Thymus (tissue), 14 donors: ENCODE results near the gene TECRL. TPM values are rescaled to one million over a fixed set of nuclear protein-coding genes. Genes with fewer than 3 reads are reported as not detected.

Experiments used
- DNase-seq, 9 donors: peaks; one replicate each; pipeline ENCODE4 v3.0.0-alpha.2; 2013; ENCODE audit warnings: low spot score in 9 of 9, low read depth in 6 of 9, missing footprints in 1 of 9
- H3K27ac ChIP-seq, 2 donors: one replicate each; pipeline ENCODE4 v1.5.1; 2013; ENCODE audit warnings: control low read depth in 1 of 2, low read depth in 1 of 2, low read length in 1 of 2, mild to moderate bottlenecking in 1 of 2, moderate library complexity in 1 of 2
- H3K27me3 ChIP-seq, 2 donors: one replicate each; pipeline ENCODE4 v1.5.1; 2013; ENCODE audit warnings: low read length in 1 of 2; ENCODE audit not compliant: control insufficient read depth in 2 of 2, insufficient read depth in 1 of 2
- H3K36me3 ChIP-seq, 2 donors: one replicate each; pipeline ENCODE4 v1.5.1; 2013; ENCODE audit warnings: low read length in 1 of 2, mild to moderate bottlenecking in 1 of 2, moderate library complexity in 1 of 2; ENCODE audit not compliant: control insufficient read depth in 2 of 2, insufficient read depth in 2 of 2
- H3K4me1 ChIP-seq, 2 donors: one replicate each; pipeline ENCODE4 v1.5.1; 2013; ENCODE audit warnings: low read length in 2 of 2; ENCODE audit not compliant: control insufficient read depth in 2 of 2, insufficient read depth in 2 of 2
- H3K4me3 ChIP-seq, 2 donors: one replicate each; pipeline ENCODE4 v1.5.1; 2013; ENCODE audit warnings: low read length in 2 of 2, control low read depth in 1 of 2, mild to moderate bottlenecking in 1 of 2
- H3K9me3 ChIP-seq, 2 donors: one replicate each; pipeline ENCODE4 v1.5.1; 2013; ENCODE audit warnings: low read length in 1 of 2, mild to moderate bottlenecking in 1 of 2; ENCODE audit not compliant: control insufficient read depth in 2 of 2, insufficient read depth in 1 of 2
- WGBS: extraction: QIAGEN DNeasy Blood & Tissue Kit; methylation state at CpG from one replicate; pipeline ENCODE4 v1.1.7; 2013; 5-methylcytosine and 5-hydroxymethylcytosine counted together
- long read RNA-seq, 10 donors: transcript quantifications; one replicate each; lab custom pipeline, GENCODE V29; 2026
- polyA plus RNA-seq: library from polyadenylated mRNA; stranded (reverse); fragments of 200-250 nt; gene quantifications from one replicate; pipeline ENCODE4 v1.2.3, GENCODE V29; 2013
- total RNA-seq: library from RNA; stranded (reverse); fragments of 120-200 nt; gene quantifications from one replicate; pipeline ENCODE4 v1.2.4, GENCODE V29; 2013
- donor health status: healthy.

TECRL gene
- total RNA-seq (0.09 TPM), polyA plus RNA-seq (0.02 TPM)
- long read RNA-seq, donor 1, result 0 reads
- long read RNA-seq, donor 2, result 0 reads
- long read RNA-seq, donor 3, result 0 reads
- long read RNA-seq, donor 4, result 0 reads
- long read RNA-seq, donor 5, result 0 reads
- long read RNA-seq, donor 6, result 0 reads
- long read RNA-seq, donor 7, result 0 reads
- long read RNA-seq, donor 8, result 0 reads
- long read RNA-seq, donor 9, result 0 reads
- long read RNA-seq, donor 10, result 0 reads

- Histone ChIP-seq H3K27ac (no peak within 1 kb of the TSS), H3K27me3 (no peaks in the 10 kb centered on the region), H3K4me3 (no peak within 1 kb of the TSS), H3K9me3 (no peaks in the 10 kb centered on the region), H3K4me1 (no peaks in the 10 kb centered on the region), H3K36me3 (no peaks in the 10 kb centered on the region)
- 90% methylated on average over 4 of the region's 4 CpGs for WGBS
- DNase-seq, result no peak
These were observed at the start of gene TECRL for GRCh38 chr4:64409300-64409699. Gene TECRL (minus strand): TSS chr4:64409450. CDS start chr4:64409351, 99 bp downstream.

- Histone ChIP-seq H3K27ac (no peak overlapping the region), H3K4me3 (no peak overlapping the region), H3K36me3 (no peaks in the 10 kb centered on the region), H3K9me3 (peaks cover 0 to 40% of the 10 kb centered on the region in 2 donors), H3K27me3 (no peaks in the 10 kb centered on the region), H3K4me1 (no peaks in the 10 kb centered on the region)
- WGBS, result 94% methylated on average over 10 of the region's 10 CpGs
- no peak for DNase-seq
These were observed 23.4 kb upstream of the TECRL start for GRCh38 chr4:64432674-64433073.

GRCh38 chr4:64430933-64431332 lies 21.7 kb upstream of the TECRL start:
- WGBS, result 88% methylated on average over 6 of the region's 6 CpGs
- peaks cover 0 to 40% of the 10 kb centered on the region in 2 donors for H3K9me3 ChIP-seq
- no peak overlapping the region for H3K4me3 ChIP-seq
- no peaks in the 10 kb centered on the region for H3K27me3 ChIP-seq
- DNase-seq, result no peak
- no peak overlapping the region for H3K27ac ChIP-seq
- H3K36me3 ChIP-seq, result no peaks in the 10 kb centered on the region
- no peaks in the 10 kb centered on the region for H3K4me1 ChIP-seq

- no peak overlapping the region for H3K27ac ChIP-seq
- H3K36me3 ChIP-seq, result no peaks in the 10 kb centered on the region
- no peak for DNase-seq
- H3K4me3 ChIP-seq, result no peak overlapping the region
- WGBS, result 49% methylated on average over 1 of the region's 1 CpG
- no peaks in the 10 kb centered on the region for H3K4me1 ChIP-seq
- H3K9me3 ChIP-seq, result no peaks in the 10 kb centered on the region
- no peaks in the 10 kb centered on the region for H3K27me3 ChIP-seq
These were observed 8.7 kb upstream of the TECRL start for GRCh38 chr4:64417974-64418373.

GRCh38 chr4:64407000-64407399 lies 2.2 kb downstream of the TECRL start:
- H3K4me1 ChIP-seq, result no peaks in the 10 kb centered on the region
- DNase-seq, result no peak
- WGBS, result 89% methylated on average over 1 of the region's 1 CpG
- no peak overlapping the region for H3K27ac ChIP-seq
- no peak overlapping the region for H3K4me3 ChIP-seq
- H3K36me3 ChIP-seq, result no peaks in the 10 kb centered on the region
- H3K9me3 ChIP-seq, result no peaks in the 10 kb centered on the region
- H3K27me3 ChIP-seq, result no peaks in the 10 kb centered on the region

- Histone ChIP-seq H3K4me1 (no peaks in the 10 kb centered on the region), H3K27me3 (no peaks in the 10 kb centered on the region), H3K27ac (no peak overlapping the region), H3K36me3 (no peaks in the 10 kb centered on the region), H3K9me3 (no peaks in the 10 kb centered on the region), H3K4me3 (no peak overlapping the region)
- 83% methylated on average over 11 of the region's 11 CpGs for WGBS
- DNase-seq, result no peak
These were observed 3.5 kb downstream of the TECRL start for GRCh38 chr4:64405761-64406160.

- 52% methylated on average over 2 of the region's 2 CpGs for WGBS
- no peak for DNase-seq
- Histone ChIP-seq H3K27ac (no peak overlapping the region), H3K4me1 (no peaks in the 10 kb centered on the region), H3K9me3 (peaks cover 0 to 6% of the 10 kb centered on the region in 2 donors), H3K4me3 (no peak overlapping the region), H3K27me3 (no peaks in the 10 kb centered on the region), H3K36me3 (no peaks in the 10 kb centered on the region)
These were observed 6.6 kb downstream of the TECRL start for GRCh38 chr4:64402684-64403083.

GRCh38 chr4:64399313-64400109 lies 9.7 kb downstream of the TECRL start:
- 91% methylated on average over 5 of the region's 5 CpGs for WGBS
- H3K27me3 ChIP-seq, result no peaks in the 10 kb centered on the region
- H3K36me3 ChIP-seq, result no peaks in the 10 kb centered on the region
- H3K27ac ChIP-seq, result no peak overlapping the region
- H3K4me1 ChIP-seq, result no peaks in the 10 kb centered on the region
- DNase-seq, result no peak
- peaks cover 0 to 6% of the 10 kb centered on the region in 2 donors for H3K9me3 ChIP-seq
- H3K4me3 ChIP-seq, result no peak overlapping the region

GRCh38 chr4:64394469-64394868 lies 14.8 kb downstream of the TECRL start:
- H3K27ac ChIP-seq, result no peak overlapping the region
- WGBS, result 81% methylated on average over 3 of the region's 3 CpGs

More at GRCh38 chr4:64394469-64394868, 14.8 kb downstream of the TECRL start:
- Histone ChIP-seq H3K27me3 (no peaks in the 10 kb centered on the region), H3K9me3 (peaks cover 0 to 2% of the 10 kb centered on the region in 2 donors), H3K4me3 (no peak overlapping the region), H3K36me3 (no peaks in the 10 kb centered on the region), H3K4me1 (no peaks in the 10 kb centered on the region)
- DNase-seq, result no peak
